Inflammatory macrophage treated with lipopolysaccharide for 4 hours (primary cell): ENCODE data around the gene PITRM1.

Experiments used
- DNase-seq: peaks from one replicate; pipeline ENCODE4 v3.0.0-alpha.2; 2020

PITRM1 gene

DNA sequence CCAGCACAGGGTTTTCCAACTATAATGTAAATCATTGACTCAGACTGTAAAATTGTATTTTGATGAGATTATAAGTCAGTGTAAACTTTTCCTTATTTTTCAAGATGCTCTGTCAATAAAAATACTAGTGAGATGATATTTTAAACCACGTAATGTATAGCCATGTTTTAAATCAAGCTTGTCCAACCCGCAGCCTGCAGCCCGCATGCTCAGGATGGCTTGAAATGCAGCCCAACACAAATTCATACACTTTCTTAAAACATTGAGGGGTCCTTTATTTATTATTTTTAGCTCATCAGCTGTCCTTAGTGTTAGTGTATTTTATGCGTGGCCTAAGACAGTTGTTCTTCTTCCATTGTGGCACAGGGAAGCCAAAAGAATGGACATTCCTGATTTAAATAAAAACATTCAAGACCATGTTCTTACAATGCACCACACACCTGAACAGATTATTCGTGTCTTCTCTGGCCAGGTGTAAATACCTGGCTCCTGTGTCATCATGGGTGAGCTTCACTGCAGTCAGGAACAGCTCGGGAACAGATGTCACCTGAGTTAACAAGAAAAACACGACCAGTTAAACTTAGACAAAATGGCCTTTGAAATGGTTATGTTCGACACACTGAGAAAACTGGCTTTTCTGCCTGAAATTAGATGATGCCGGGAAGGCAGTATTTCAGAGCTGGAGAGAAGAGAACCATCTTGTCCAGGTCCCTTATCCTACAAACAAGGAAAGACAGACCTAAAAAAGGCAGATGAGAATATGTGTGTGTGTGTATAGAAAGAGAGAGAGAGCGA lies 5.9 kb downstream of the PITRM1 start:
- no peak for DNase-seq

DNA sequence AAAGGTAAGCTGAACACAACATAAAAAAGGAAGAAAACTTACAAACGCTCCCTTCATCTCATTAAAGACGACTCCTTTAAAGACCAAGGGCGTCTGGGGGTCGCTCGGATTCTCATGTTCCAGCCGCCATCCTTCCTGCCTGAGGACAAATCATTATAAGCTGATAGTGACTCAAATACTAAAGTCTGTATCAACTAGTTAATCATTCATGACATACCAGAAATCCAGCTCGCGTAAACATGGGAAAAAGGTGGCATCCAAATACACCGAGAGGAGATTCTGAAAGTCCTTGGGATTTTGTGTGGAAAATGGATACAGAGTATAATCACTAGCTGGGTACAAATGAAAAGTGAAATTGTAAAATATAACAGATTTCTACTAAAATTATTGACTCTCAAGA lies 7.4 kb downstream of the PITRM1 start:
- no peak for DNase-seq

DNA sequence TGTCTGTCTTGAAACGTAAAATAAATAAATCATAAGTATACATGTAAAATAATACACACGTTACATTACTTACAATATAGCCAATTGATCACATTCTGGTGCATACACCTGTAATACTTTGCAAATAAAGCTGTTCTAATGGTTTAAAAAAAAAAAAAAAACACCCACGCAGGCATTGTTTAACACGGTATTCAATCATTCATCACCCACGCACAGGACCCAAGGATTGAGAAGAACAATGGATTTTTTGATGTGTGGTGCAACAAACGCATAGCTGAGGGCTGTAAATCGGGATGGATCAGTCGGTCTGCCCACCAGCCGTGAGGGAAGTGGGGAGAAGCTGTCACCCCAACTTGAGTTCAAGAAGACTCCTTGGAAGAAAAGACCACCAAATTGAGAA lies 8.7 kb downstream of the PITRM1 start:
- DNase-seq: no peak

DNA sequence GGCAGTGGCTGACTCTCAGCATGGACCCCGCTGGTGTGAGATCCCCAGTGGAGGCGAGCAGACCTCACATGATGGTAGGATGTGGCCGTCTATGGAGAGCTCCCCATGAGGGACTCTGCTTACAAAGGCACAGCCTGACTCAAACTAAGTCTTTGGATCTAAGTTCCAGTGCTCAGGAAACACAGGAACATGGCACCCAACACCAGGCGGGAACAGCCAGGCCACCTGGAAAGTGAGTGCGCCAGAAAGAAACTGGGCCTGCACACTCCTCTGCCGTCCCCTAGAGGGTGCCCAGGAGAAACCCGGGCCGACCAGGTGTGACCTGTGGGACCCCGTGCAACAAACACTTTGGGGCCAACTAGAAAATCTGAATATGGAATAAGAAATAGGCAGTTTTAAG lies 10.0 kb downstream of the PITRM1 start:
- DNase-seq: no peak

DNA sequence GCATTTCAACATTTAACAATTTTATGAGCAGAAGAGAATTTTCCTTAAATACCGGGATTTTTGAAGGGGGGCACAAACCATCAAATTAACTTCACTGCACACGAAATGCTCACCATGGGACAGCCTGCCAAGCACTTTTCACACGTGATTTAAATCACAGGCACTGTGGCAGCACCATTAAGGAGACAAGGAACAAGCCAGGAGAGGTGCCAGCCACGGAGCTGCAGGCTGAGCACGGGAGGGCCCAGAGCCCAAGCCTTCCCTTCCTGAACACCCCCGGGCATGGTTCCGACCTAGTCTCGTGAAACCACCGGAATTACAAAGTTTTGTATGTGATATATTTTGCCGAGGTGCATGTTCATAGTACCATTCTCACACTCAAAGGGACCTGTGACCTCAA lies 13.4 kb downstream of the PITRM1 start:
- DNase-seq: no peak

DNA sequence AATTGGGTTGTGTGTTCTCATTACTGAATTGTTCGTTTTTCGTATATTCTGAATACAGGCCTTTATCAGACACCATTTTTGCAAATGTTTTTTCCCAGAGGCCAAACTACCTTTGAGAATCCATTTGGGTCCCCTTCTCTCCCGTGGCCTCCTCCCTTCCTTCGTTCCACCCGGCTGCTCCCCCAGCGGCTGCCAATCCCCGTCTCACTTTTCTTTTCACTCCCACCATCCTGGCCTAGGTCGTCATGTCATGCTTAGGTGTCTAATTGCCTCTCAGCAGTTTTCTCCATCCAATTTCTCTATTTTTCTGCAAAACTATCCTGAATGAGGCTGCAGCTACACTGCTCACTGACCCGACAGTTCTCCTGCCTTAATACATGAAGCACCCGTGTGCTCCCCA lies 17.9 kb downstream of the PITRM1 start:
- no peak for DNase-seq

DNA sequence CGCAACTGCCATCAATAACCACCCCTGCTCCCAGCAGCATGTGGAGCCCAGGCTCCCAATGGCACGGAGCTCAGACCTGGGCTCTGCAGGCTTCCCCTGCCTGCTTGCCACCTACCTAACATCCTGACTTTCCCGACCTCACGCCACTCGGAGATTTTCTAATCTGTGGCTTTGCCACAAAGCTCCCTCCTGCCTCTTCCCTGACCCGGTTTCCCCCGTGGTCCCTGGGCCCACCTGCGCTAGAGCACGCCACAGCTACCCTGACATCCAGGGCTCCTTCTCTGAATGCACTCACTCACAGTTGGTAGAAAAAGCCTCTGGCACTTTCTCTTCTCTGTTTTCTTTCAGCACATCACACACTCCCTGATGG lies 20.0 kb downstream of the PITRM1 start:
- DNase-seq: no peak

DNA sequence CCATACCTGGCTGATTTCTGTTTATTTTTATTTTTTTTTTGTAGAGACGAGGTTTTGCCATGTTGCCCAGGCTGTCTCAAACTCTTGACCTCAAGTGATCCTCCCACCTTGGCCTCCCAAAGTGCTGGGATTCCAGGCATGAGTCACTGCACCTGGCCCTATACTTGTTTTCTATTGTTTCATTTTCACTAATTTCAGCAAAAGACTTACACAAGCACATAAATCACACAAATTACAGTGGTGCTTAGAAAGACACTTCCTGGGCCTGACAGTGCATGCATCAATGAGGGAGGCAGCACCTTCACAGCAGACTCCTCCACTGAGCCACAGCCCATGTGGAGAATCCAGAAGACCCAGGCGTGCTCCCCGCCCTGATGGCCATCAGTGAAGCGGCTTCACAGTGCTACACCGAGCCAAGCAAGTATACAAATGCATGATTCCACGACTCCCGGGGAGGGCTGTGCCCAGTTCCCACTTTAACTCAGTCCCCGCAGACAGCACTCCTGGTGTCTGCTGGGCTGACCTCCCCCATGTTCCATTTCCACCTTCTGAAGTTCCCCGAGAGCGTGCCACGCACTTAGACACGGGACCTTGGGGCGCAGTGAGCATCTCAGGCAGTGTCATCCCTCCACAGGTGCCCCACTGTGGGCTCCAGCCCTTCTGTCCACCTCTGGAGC lies 20.6 kb downstream of the PITRM1 start:
- no peak for DNase-seq

DNA sequence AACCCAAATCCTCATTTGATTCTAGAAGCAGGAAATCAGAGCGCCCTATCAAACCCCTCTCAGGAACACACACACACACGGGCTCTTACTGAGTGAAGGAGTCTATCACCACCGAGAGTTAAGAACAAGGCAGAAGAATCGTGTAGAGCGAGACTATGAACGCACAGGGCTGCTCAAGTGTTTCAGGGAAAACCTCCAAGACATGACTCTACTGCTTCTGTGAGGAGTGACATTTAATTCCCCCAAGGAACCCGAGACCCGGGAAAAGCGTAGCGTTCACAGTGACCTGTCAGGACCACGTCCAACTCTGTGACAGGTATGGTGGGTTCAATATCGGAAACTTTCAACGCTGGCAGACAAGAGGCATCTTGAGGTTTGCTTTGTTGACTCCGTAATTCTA lies 21.6 kb downstream of the PITRM1 start:
- DNase-seq: no peak

DNA sequence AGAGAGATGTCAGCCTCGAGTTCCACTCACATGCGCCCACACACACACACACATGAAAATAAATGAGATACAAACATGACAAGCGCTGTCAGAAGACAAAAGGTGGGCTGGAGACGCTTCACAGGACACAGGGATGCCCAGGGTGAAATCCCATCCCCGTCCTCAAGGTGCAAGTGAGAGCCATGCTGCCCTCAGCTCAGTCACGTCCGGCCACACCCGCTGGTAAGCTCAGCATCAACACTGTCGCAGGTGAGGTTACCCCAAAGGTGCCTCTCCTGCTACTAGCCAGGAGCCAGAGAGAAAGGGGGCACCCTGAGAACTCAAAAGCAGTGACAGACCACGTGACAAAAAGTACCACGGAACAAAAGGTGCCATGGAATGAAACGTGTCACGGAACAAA lies 22.2 kb downstream of the PITRM1 start:
- DNase-seq: no peak

DNA sequence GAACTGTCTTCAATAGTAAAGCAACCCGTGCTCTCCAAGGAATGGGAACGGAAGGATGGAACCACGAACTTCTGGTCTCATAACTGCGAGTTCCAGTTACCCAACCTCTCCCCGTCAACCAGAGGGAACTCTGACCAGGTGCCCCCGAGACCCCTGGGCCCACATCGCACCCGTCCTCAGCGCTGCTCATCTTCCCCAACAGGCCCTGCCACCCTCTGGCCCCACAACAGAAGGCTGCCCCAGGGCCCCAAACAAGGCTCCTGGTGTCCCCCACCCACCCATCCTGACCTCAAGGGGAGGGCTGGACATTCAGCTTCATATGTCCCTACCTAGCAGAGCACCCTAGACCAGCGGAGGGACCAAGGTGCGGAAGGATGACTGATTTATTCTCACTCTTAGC lies 22.7 kb downstream of the PITRM1 start:
- no peak for DNase-seq

DNA sequence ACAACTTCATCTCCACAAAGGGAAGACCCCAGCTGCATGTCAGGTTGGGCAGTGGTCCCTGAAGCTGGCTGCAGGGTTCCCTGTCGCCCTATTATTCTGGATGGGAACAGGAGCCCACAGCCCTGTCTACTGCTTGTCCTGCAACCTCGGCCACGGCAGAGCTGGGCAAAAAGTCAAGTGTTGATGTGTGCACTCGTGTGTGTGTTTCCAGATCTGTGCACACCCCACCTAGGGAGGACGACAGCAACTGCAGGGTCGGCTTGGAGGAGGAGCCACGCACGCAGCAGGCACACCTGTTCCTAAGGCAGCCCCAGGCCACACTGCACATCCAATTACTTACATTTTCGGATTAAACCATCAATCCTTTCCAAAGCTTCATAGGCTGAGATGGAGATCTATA lies 23.6 kb downstream of the PITRM1 start:
- DNase-seq: no peak

DNA sequence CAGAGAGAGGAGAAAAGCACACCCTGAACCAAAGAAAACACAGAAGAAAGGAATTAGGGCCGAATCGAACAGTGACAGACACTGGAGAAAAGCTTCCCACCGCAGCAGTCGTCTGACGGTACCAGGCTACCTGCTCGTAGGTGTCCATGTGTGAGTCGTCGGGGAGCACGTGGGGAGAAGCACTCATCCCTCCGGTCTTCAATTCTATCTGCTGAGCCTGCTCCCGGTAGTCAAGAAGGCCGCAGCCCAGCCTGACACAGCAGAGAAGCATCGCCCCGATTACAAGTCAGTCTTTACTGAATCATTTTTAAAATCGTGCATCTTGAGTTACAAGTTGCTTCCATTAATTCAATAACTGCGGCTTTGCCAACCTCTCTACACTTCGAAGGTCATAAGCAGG lies 24.5 kb downstream of the PITRM1 start:
- DNase-seq: no peak

DNA sequence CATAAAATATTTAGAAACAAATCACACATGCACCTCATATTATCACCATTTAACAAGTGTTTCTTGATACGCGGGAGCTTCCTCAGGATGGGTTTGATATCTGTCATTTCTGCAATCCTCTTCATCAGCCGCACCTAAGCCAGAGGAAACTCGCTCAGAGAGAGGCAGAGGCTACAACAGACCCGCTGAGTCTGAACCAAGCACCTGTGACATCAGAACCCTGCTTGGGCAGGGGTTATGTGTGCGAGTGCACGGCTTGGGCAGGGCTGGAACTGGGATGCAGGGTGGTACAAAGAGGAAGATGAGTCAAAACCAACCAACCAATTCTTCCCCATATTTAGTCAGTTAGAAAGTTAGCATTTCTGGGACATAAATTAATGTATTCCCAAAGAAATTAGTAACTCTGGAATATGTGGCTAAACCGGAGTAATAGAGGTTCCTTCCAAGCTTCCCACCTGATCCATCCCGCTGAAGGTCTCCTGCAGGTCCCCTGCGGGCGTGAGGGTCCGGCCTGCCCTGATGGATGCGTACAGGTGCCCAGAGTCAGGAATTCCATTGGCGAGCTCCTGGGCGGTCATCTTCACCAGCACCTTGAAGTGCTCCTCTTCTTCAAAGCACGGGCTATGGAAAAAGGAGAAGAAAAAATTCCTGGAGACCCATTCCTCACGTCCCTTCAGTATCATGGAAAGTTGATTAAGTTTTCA lies 25.3 kb downstream of the PITRM1 start:
- no peak for DNase-seq

DNA sequence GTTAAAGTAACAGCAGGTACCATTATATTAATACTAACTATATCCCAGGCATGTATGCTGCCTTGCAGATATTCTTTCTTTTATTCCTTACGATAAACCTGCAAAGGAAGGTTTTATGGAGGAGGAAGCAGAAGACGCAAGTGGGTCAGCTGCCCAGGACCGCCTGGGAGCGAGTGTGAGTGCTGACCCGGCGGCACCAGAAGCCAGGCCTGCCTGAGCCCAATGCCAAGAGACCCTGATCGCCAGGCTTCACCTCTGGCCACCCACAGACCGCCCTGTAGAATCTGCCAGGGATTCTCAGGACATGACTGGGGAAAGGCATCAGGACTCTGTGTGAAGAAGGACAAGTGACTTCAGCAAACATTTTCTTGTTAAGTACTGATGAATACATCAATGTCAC lies 26.3 kb downstream of the PITRM1 start:
- no peak for DNase-seq

DNA sequence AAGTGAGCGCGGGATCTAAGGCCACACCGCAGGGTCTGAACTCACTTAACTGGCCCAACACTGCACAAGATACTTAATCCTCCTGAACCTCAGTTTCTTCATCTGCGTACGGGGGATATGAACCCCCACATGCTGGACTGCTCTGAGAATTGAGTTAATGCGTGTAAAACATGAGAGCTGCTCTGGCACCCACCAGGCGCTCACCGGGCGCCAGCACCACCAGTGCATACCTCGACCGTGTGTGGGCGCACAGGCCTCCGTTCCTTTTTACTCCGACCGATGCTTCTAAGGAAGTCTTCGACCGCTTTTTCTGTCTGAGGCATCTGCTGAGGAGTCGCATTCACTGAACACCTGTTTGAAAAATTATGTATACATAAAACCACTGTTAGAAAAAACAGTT lies 27.2 kb downstream of the PITRM1 start:
- no peak for DNase-seq

DNA sequence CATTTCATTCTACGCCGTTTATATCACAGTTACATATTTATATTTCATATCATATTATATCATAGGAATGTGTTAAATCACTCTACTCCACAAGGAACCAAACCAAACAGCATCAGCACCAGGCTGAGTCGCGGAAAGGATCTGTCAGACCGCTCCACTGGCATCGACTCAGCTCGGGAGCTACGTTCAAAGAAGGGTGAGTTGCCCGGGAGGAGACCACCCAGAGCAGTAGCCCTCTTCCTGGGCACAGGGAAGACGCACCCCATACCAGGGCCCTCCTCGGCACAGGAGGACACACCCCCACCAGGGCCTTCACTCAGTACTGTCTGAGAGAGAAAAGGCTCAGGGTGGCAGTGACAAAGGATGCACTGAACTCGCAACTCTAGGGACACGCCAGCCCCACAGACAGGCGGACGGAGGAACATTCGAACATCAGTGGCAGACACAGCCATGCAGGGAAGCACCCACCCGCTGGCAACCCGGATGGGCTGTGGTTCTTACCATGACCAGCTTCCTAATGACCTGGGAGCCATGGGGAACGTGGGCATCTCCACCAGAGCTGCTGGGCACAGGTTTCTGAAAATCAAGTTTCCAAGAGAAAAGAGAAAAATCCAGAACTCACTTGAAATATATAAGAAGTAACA lies 28.7 kb downstream of the PITRM1 start:
- no peak for DNase-seq

DNA sequence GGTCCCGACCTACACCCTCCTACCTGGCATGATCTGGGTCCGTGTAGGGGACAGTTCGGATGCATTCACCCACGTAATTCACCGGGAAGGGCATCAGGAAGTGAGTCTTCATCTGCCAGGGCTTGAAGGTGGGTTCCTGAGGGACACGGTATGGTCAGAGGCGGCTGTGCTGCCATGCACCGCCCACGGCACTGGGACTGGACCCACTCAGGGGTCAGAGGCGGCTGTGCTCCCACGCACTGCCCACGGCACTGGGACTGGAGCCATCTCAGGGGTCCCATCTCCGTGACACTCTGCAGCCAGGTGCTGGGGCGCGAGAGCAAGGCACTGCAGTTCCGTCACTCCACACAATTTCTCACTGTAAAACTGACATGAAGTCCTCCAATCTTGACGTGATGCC lies 29.2 kb downstream of the PITRM1 start:
- no peak for DNase-seq

DNA sequence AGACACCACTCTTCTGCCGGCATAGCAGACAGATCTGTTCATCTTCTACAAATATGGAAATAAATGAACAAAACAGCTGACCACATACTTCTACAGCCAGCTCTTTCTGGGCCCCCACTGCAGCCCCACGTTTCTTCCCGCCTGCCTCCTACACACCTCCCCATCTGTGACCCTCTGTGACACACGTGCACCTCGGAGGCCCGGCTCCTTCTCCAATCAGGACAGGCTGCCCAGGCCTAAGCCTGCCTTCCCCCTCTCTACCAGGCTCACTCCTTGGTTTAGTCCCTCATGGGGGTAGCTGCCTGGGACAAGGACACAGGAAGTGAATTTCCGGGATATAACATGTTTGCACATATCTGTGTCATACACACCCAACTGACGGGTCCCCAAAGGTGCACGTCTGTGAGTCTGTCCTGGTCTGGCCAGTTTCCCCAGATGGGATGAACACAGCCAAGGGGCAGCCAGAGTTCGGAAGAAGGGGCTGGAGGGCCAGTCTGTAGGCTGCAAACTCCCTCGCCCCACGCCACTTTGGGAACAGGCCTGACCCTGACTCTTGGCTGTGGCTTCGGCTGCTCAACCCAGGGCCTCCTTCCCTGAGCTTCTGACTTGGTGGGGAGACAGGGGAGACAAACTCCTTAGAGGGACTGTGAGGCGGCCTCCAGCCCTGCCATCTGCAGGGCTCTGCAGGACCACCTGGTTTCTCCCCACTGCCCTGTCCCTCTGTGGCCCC lies 30.3 kb downstream of the PITRM1 start:
- DNase-seq: no peak

DNA sequence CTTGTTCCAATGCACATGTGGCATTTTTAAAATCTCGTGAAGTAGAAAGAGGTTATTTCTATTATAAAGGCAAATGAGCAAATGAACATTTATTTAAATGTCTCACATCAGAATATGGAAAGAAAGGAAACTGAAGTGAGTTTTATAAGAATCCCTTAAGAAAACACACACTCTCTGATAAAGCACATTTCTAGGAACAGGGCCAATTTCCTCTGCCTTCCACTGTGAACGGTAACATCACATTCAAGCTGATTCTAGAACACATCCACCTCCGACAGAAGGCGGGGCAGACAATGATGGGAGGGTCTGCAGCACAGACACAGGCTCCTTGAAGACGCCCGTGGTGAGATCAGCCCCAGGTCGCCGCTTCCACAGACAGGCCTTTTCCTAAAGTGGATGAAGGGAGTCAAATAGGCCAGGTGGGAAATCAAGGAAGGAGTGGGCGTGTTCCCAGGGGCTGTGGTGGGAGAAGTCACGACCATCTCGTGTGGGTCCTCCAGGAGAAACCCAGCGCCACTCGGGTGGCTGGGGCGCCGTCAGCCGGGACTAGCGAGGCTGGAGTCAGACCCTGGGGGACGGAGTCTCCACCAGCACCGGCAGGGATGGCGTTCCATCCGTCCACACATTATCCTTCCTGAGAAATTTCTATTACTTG lies 31.1 kb downstream of the PITRM1 start:
- no peak for DNase-seq

DNA sequence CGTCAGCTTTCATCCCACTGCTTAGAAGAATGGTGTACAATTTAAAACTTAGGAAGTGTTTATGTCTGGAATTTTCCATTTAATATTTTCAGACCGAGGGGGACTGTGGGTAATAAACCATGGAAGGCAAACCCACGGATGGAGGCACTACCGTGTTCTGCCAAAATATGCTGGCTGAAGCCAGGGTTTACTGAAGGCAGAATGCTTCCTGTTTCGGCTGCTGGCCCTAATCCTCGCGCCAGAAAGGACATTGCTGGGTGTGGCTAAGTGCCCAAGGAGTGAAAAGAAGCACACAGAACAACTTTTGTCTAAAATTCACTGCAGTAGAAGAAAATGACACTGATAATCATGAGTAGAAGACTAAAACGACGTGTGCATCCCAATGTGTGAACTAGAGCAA lies 32.3 kb downstream of the PITRM1 start:
- no peak for DNase-seq

DNA sequence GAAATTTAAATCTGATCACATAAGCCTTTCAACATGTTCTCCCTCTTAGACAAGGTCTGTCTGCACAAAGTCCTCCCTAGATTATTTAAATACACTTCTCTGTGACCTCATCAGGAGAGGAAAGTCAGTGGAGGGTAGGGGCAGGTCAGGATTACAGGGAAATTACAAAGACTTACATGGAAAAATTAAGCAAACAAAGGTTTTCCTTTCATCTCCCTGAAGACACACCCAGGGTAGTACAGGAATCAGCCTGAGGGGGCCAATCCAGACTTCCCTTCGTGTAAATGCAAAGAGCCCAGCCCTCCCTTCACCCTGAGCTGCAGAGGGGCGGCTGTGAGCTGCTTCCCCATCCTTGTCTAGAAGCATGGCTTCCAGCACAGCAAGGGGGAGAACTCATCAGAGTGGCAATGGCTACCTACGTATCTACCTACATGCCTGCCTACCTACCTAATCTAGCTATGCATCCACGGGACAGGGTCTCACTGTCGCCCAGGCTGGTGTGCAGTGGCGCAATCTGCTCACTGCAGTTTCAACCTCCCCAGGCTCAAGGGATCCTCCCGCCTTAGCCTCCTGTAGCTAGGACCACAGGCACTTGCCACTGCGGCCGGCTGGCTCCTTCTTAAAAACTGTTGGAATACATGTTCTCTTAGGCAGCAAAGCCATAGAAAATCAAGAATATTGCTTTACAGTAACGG lies 33.2 kb downstream of the PITRM1 start:
- no peak for DNase-seq
